GM12891 (cell line): Measurements from ENCODE around the gene KCTD10.

Experiments
- PAX5 ChIP-seq: IDR thresholded peaks from 2 replicates; pipeline ENCODE4 v1.6.1; 2011; ENCODE audit warnings: low read length, moderate library complexity, mild to moderate bottlenecking; ENCODE audit not compliant: insufficient read depth, severe bottlenecking
- POLR2A ChIP-seq: IDR thresholded peaks from 2 replicates; pipeline ENCODE4 v1.6.1; 2011; ENCODE audit warnings: low read depth, low read length, control low read depth
- POLR2AphosphoS5 ChIP-seq: IDR thresholded peaks from 2 replicates; pipeline ENCODE4 v1.6.1; 2011; ENCODE audit warnings: low read depth, low read length, control low read depth
- SPI1 ChIP-seq: IDR thresholded peaks from 2 replicates; pipeline ENCODE4 v1.6.1; 2011; ENCODE audit warnings: low read depth, low read length, control low read depth
- TAF1 ChIP-seq: IDR thresholded peaks from 2 replicates; pipeline ENCODE4 v1.6.1; 2011; ENCODE audit warnings: low read depth, low read length, control low read depth

DNA sequence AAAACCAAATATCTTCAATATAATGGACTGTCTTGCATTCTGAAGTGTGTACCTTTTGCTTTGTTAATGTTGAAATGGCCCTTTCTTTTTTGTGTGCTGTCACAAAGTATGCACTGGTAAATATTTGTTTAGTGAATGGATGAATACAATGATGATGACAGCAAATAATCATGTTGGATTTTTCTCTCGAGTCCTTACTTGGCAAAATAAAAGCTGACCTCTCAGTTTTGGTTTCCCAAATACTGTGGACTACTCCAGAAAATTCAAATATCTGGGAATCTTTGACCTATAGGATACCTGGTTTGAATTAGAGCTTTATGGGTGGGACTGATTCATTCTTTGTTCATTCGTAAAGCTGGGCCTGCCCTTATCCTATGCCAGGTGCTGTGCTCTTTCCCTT, 5.8 kb upstream of the KCTD10 start:
- TF ChIP-seq TAF1 (no peak), POLR2AphosphoS5 (no peak), POLR2A (no peak), SPI1 (no peak), PAX5 (no peak)
